Nephron (organoid): ENCODE data around the gene PTH1R.

Experiments used
- H3K27ac Mint-ChIP-seq, 3 experiments: 2 replicates each; pipeline ENCODE4 v1.8.0; 2020; ENCODE audit warnings: mixed read lengths in 3 of 3, mild to moderate bottlenecking in 2 of 3, moderate library complexity in 1 of 3
- H3K27me3 Mint-ChIP-seq: 2 replicates; pipeline ENCODE4 v1.8.0; 2021; ENCODE audit warnings: low read depth, mild to moderate bottlenecking, moderate library complexity, mixed read lengths
- H3K36me3 Mint-ChIP-seq: 2 replicates; pipeline ENCODE4 v1.8.0; 2020; ENCODE audit warnings: low read depth, mixed read lengths
- H3K4me1 Mint-ChIP-seq: 2 replicates; pipeline ENCODE4 v1.8.0; 2020; ENCODE audit warnings: mixed read lengths
- H3K4me3 Mint-ChIP-seq, 3 experiments: 2 replicates each; pipeline ENCODE4 v1.8.0; 2020; ENCODE audit warnings: mild to moderate bottlenecking in 3 of 3, mixed read lengths in 3 of 3, moderate library complexity in 2 of 3
- H3K9me3 Mint-ChIP-seq: 2 replicates; pipeline ENCODE4 v1.8.0; 2020; ENCODE audit warnings: mixed read lengths
- TF ChIP-seq, protein P1 (sequence below), 3 experiments: fragments of 200-600 bp; sonication (generic); IDR thresholded peaks; one replicate each; pipeline ENCODE4 v1.5.0; 2021; ENCODE audit warnings: antibody characterized with exemption in 3 of 3; ENCODE audit not compliant: unreplicated experiment in 3 of 3

The PTH1R gene

DNA sequence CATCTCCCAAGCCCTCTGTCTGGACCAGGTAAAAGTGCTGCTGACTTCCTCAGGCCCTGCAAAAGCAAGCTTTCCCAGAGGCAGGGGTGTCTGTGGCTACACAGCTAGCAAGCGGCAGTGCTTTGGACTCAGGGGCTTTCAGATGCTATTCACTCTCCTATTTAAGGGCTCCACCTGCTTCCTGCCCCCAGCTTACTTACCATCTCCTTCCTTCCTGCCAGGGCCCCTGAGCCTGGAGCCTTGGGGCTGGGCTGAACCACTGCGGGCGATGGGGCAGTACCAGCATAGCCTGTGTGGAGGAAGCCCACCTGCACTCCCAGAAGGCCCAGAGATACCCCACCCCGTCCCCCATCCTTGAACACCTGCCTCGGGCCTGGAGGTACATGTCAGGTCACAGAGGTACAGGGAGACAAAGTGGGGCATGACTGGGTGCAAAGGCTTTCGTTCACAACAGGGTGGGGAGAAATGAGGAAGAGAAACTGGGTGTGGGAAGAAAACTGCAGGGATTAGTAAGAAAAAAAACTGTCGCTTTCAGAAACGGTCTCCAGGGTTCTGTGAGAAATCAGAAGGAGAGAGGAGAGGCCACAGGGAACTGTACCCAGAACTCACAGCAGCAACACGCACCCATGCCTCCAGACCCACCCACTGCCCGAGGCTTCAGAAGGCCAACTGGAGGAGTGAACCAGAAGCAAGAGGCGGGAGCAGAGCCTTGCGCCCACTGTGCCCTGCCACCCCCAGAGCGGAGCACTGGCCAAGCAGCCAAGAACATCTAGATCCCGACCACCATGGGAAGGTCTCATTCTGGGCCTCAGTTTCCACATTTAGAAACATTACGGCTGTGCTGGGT, 49.6 kb downstream of the PTH1R start:
- peaks cover 33% of the 10 kb centered on the region for H3K4me1 Mint-ChIP-seq
- TF ChIP-seq, protein P1, sequence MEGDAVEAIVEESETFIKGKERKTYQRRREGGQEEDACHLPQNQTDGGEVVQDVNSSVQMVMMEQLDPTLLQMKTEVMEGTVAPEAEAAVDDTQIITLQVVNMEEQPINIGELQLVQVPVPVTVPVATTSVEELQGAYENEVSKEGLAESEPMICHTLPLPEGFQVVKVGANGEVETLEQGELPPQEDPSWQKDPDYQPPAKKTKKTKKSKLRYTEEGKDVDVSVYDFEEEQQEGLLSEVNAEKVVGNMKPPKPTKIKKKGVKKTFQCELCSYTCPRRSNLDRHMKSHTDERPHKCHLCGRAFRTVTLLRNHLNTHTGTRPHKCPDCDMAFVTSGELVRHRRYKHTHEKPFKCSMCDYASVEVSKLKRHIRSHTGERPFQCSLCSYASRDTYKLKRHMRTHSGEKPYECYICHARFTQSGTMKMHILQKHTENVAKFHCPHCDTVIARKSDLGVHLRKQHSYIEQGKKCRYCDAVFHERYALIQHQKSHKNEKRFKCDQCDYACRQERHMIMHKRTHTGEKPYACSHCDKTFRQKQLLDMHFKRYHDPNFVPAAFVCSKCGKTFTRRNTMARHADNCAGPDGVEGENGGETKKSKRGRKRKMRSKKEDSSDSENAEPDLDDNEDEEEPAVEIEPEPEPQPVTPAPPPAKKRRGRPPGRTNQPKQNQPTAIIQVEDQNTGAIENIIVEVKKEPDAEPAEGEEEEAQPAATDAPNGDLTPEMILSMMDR (IDR thresholded peaks at IDR 0.05; ENCODE audit: unreplicated experiment in 3 of 3): no peak
- peaks cover 43% of the 10 kb centered on the region for H3K36me3 Mint-ChIP-seq
- H3K9me3 Mint-ChIP-seq: no peaks in the 10 kb centered on the region
- no peaks in the 10 kb centered on the region for H3K27me3 Mint-ChIP-seq
- H3K27ac Mint-ChIP-seq: no peak overlapping the region
- H3K4me3 Mint-ChIP-seq: no peak overlapping the region

DNA sequence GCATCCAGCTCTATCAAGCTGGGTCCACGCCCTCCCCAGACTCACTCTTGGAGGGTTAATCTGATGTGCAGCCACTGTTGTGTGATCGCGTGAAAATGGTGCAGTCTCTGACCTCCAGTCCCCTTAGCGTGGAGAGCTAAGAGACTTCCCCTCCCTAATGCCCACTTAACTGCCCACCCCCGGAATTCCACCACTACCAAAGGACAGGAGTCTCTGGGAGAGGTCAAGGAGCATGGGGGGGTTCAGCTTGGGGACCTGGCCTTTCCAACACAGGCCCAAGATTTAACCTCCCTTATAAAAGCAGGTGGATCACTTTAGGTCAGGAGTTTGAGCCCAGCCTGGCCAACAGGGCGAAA, 50.2 kb downstream of the PTH1R start:
- H3K9me3 Mint-ChIP-seq: no peaks in the 10 kb centered on the region
- peaks cover 37% of the 10 kb centered on the region for H3K36me3 Mint-ChIP-seq
- no peaks in the 10 kb centered on the region for H3K27me3 Mint-ChIP-seq
- TF ChIP-seq, protein P1 (IDR thresholded peaks at IDR 0.05; ENCODE audit: unreplicated experiment in 3 of 3): no peak
- H3K4me1 Mint-ChIP-seq: peaks cover 39% of the 10 kb centered on the region
- no peak overlapping the region for H3K4me3 Mint-ChIP-seq
- no peak overlapping the region for H3K27ac Mint-ChIP-seq

DNA sequence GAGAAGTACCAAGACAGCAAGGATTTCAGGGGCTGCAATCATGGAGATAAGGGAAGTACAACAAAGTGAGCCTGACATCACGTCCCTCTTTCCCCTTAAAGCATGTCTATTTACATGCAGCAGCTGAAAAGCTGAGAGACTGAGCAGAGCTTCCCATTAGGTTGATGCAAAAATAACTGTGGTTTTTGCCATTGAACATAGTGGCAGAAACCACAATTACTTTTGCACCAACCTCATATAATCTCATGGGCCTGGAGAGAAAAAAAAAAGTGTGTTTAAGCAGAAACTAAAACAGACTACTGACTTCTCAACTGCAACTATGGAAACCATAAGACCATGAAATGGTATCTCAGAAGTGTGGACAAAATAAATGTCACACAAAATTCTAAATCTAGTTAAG, 50.8 kb downstream of the PTH1R start:
- H3K36me3 Mint-ChIP-seq: peaks cover 32% of the 10 kb centered on the region
- peaks cover 40% of the 10 kb centered on the region for H3K4me1 Mint-ChIP-seq
- no peaks in the 10 kb centered on the region for H3K27me3 Mint-ChIP-seq
- TF ChIP-seq, protein P1 (IDR thresholded peaks at IDR 0.05; ENCODE audit: unreplicated experiment in 3 of 3): no peak
- no peak overlapping the region for H3K4me3 Mint-ChIP-seq
- H3K27ac Mint-ChIP-seq: no peak overlapping the region
- no peaks in the 10 kb centered on the region for H3K9me3 Mint-ChIP-seq

DNA sequence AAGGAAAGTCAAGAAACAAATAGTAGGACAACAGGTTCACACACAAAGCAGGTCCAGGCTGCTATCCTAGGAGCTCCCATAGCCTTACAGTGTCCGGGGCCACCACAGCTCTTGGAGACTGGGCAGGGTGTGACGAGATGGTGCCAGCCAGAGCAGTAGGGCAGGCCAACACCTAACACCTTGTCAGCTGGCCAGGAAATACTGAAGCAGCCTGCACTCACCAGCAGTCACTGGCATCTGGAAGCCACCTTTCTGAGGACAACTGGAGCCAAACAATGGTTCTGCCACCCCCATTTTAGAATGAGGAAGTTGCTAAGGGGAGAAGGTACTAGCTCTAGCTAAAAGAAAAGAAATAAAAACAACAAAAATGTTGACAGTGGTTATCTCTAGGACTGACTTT, 51.8 kb downstream of the PTH1R start:
- Mint-ChIP-seq H3K36me3 (peaks cover 27% of the 10 kb centered on the region), H3K27ac (no peak overlapping the region), H3K4me1 (peaks cover 46% of the 10 kb centered on the region), H3K9me3 (no peaks in the 10 kb centered on the region), H3K4me3 (no peak overlapping the region), H3K27me3 (no peaks in the 10 kb centered on the region)
- TF ChIP-seq, protein P1 (IDR thresholded peaks at IDR 0.05; ENCODE audit: unreplicated experiment in 3 of 3): no peak

DNA sequence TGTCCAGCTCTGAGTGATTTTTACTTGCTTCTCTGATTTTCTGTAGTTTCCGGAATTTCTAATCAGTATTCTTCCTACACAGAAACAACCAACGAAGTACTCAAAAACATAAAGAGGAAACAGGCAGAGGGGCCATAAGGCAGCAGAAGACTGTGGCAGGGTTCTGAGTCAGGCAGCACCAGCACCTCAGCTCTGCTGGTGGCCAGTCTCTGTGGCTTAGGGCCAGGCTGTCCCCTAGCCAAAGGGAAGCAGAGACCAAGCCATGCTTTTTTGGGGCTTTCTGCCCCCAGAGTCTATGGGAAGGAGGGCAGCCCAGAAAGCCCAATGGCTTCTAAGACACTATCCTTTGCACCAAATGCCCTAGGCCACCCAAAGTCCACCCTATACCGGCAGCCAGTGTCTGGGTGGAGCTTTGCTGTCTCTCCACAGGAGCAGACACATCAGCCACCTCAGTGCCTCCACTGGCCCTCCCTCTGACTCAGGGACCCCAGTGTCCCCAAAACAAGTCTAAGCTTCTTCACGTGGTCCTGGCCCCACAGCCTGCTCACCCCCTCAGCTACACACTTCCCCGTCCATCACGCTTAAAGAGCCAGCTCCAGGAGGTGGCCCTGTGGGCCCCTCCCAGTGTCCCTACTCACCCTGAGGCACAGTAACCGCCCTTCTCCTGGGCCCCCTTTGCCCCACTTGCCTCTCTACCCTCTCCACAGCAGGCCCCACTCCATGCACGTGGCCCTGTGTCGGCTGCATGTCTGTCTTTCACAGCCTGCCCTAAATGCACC, 52.8 kb downstream of the PTH1R start:
- Mint-ChIP-seq H3K4me1 (peaks cover 56% of the 10 kb centered on the region), H3K9me3 (no peaks in the 10 kb centered on the region), H3K4me3 (no peak overlapping the region), H3K36me3 (peaks cover 27% of the 10 kb centered on the region), H3K27ac (peak overlapping the region; percentile 45 to 93 (median 59)), H3K27me3 (no peaks in the 10 kb centered on the region)
- TF ChIP-seq, protein P1 (IDR thresholded peaks at IDR 0.05; ENCODE audit: unreplicated experiment in 3 of 3): no peak
